SK-N-MC (cell line): Measurements from ENCODE around the gene GREB1L.

Experiments used
- DNase-seq: peaks from one replicate; pipeline ENCODE4 v3.0.0-alpha.2; 2011; ENCODE audit warnings: low read depth, low spot score
- H3K27ac ChIP-seq: fragments of 200-600 bp; sonication (generic); 2 replicates; pipeline ENCODE4 v1.5.1; 2016; ENCODE audit warnings: mixed run types
- H3K36me3 ChIP-seq: fragments of 200-600 bp; sonication (generic); 2 replicates; pipeline ENCODE4 v1.6.1; 2017; ENCODE audit warnings: antibody characterized with exemption, low read length, mixed read lengths; ENCODE audit not compliant: insufficient read depth
- H3K4me3 ChIP-seq: fragments of 200-600 bp; sonication (generic); 2 replicates; pipeline ENCODE4 v1.5.1; 2016
- H3K9ac ChIP-seq: fragments of 200-600 bp; sonication (generic); 2 replicates; pipeline ENCODE4 v1.8.0; 2017; ENCODE audit warnings: mixed run types, mixed read lengths; ENCODE audit not compliant: insufficient read length
- H3K9me3 ChIP-seq: fragments of 200-600 bp; sonication (generic); 2 replicates; pipeline ENCODE4 v1.6.1; 2017; ENCODE audit warnings: low read depth, mild to moderate bottlenecking, antibody characterized with exemption, low read length, moderate library complexity, mixed read lengths
- EZH2 ChIP-seq: fragments of 200-600 bp; sonication (generic); IDR thresholded peaks from one replicate; pipeline ENCODE4 v1.6.1; 2017; ENCODE audit warnings: antibody characterized with exemption
- FOXP2 ChIP-seq: optimal IDR thresholded peaks from 2 replicates; pipeline ENCODE3; 2011; ENCODE audit warnings: mild to moderate bottlenecking, moderate library complexity; ENCODE audit not compliant: insufficient read depth; ENCODE audit errors: extremely low read length, control extremely low read depth
- POLR2AphosphoS5 ChIP-seq: IDR thresholded peaks from 2 replicates; pipeline ENCODE4 v1.6.1; 2012; ENCODE audit warnings: mild to moderate bottlenecking, low read depth, low read length, borderline replicate concordance

GREB1L gene

DNA sequence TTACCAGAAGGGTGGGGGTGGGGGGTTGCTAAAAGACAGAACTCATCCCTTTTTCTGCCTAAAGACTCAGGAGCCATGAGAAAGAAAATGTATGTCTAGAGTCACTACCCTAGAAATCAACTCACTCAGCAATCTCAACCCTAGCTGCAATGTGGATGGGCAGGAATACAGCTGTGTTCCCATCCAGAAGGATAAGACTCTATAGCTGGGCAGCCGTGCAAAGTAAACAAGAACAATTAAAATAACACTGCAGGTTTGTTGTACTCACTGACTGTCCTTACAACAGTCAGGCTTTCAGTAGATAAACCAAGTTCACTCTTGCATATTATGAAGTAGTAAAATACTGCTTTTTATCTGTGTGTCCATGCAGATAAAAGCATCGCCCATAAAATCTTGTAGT lies 284.4 kb downstream of the GREB1L start:
- H3K36me3 ChIP-seq: 0 out of 2 replicates have a peak, but pooled peaks cover 11% of the 10 kb centered on the region

GRCh38 chr18:21534327-21534726 lies 292.3 kb downstream of the GREB1L start:
- no peak for DNase-seq
- Histone ChIP-seq H3K4me3 (no peak overlapping the region), H3K9ac (no peak overlapping the region), H3K36me3 (peaks cover 14% of the 10 kb centered on the region; the same call in 1 of the 2 replicates), H3K27ac (no peak overlapping the region), H3K9me3 (no peaks in the 10 kb centered on the region)
- TF ChIP-seq POLR2AphosphoS5 (no peak), FOXP2 (no peak), EZH2 (no peak)

More for the DNA sequence above, 284.4 kb downstream of the GREB1L start:
- TF ChIP-seq FOXP2: no peak
- TF ChIP-seq EZH2: no peak
- no peak for TF ChIP-seq POLR2AphosphoS5
- Histone ChIP-seq H3K27ac (no peak overlapping the region), H3K9me3 (no peaks in the 10 kb centered on the region), H3K9ac (no peak overlapping the region), H3K4me3 (no peak overlapping the region)
- no peak for DNase-seq

DNA sequence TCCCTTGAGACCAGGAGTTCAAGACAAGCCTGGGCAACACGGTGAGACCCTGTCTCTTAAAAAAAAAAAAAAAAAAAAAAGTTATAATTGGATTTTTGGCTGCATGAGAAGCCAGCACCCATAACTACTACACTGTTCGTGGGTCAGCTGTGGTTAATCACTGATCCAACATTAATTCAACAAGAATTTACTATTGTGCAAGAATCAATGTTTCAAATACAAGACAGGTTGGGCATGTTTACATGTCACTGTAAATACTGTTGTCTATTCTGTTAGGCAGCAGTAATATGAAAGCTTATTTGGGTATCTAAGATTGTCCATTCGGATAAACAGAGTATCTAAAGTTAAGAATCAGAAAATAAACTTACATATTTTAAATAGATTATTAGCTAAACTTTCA lies 296.2 kb downstream of the GREB1L start:
- Histone ChIP-seq H3K27ac (no peak overlapping the region), H3K36me3 (peaks cover 8% of the 10 kb centered on the region; the same call in 1 of the 2 replicates), H3K9ac (no peak overlapping the region), H3K4me3 (no peak overlapping the region), H3K9me3 (no peaks in the 10 kb centered on the region)
- TF ChIP-seq FOXP2 (no peak), EZH2 (no peak)
- no peak for DNase-seq

GRCh38 chr18:21546423-21546822 lies 304.4 kb downstream of the GREB1L start:
- Histone ChIP-seq H3K9me3 (no peaks in the 10 kb centered on the region), H3K27ac (no peak overlapping the region), H3K36me3 (0 out of 2 replicates have a peak, but pooled peaks cover 3% of the 10 kb centered on the region), H3K4me3 (no peak overlapping the region), H3K9ac (no peak overlapping the region)
- TF ChIP-seq FOXP2 (no peak), POLR2AphosphoS5 (no peak), EZH2 (no peak)
- DNase-seq: no peak

GRCh38 chr18:21548647-21549046 lies 306.6 kb downstream of the GREB1L start:
- TF ChIP-seq EZH2 (no peak), FOXP2 (no peak), POLR2AphosphoS5 (no peak)
- Histone ChIP-seq H3K4me3 (no peak overlapping the region), H3K36me3 (peaks cover 3% of the 10 kb centered on the region; the same call in 1 of the 2 replicates), H3K9me3 (no peaks in the 10 kb centered on the region), H3K9ac (no peak overlapping the region), H3K27ac (no peak overlapping the region)
- DNase-seq: no peak

DNA sequence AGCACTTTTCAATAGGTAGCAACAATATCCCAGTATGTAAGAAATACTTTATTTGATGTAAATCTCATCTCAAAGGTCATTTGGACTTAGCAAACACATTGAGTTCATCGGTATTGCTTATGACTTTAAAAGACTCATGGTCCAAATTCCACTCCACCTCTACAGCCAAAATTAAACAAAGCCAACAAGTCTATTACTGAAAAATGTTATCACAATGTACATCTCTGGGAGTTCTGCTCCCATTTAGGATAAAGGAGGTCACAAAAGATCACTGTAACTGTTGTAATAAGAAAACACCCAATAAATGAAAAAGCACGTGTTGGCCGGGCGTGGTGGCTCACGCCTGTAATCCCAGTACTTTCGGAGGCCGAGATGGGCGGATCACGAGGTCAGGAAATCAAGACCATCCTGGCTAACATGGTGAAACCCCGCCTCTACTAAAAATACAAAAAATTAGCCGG lies 308.5 kb downstream of the GREB1L start:
- Histone ChIP-seq H3K4me3 (no peak overlapping the region), H3K36me3 (no peaks in the 10 kb centered on the region; the same call in 1 of the 2 replicates), H3K9ac (no peak overlapping the region), H3K27ac (no peak overlapping the region), H3K9me3 (no peaks in the 10 kb centered on the region)
- no peak for TF ChIP-seq POLR2AphosphoS5
- no peak for DNase-seq

DNA sequence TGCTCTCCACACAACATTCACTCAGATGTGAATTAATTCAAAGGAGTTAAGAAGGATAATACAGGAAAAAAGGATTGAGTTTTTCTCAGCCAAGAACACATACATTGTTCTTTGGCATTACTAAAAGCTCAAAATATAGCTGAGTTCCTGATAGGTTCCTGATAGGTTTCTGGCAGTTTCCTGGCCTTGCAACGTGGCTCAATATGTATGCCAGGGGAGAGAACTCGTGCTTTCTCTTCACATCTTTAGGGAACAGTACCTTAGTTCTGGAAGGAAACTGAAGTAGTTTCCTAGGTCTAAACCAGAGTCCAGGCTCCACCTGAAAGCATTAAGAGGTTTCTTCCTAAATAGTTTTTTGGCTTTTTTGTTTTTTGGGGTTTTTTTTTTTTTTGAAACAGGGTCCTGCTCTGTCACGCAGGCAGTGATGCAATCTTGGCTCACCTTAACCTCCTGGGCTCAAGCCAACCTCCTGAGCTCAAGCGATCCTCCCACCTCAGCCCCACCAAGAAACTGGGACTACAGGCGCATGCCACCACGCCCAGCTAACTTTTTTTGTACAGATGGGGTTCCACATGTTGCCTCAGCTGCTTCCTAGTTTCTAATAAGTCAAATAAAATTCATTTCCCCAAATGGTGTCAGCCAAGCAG lies 315.7 kb downstream of the GREB1L start:
- no peak overlapping the region for H3K27ac ChIP-seq
- H3K36me3 ChIP-seq: peaks cover 20% of the 10 kb centered on the region
- TF ChIP-seq FOXP2 (no peak), POLR2AphosphoS5 (no peak), EZH2 (no peak)
- no peaks in the 10 kb centered on the region for H3K9me3 ChIP-seq
- no peak for DNase-seq
- H3K4me3 ChIP-seq: no peak overlapping the region
- H3K9ac ChIP-seq: no peak overlapping the region

DNA sequence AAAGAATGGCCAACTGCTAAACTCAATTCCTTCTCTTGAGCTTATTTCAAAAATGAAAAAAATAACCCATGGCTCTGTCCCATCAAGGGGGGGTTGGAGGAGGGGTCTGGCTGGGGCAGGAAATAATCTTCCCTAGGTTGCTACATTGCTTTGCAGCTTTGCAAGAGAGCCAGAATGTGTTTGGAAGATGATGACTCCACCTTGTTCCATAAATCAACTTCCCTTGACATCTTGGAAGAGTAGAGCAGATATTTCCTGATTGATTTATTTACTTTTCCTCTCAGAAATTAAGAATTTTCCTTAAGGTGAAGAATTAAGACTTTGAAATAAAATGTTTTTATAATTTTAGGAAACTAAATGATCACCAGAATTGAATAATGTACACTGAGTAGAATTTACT lies 317.2 kb downstream of the GREB1L start:
- no peak overlapping the region for H3K4me3 ChIP-seq
- no peak for TF ChIP-seq FOXP2
- no peak overlapping the region for H3K9ac ChIP-seq
- no peak overlapping the region for H3K27ac ChIP-seq
- peaks cover 33% of the 10 kb centered on the region for H3K36me3 ChIP-seq
- H3K9me3 ChIP-seq: no peaks in the 10 kb centered on the region
- no peak for DNase-seq

DNA sequence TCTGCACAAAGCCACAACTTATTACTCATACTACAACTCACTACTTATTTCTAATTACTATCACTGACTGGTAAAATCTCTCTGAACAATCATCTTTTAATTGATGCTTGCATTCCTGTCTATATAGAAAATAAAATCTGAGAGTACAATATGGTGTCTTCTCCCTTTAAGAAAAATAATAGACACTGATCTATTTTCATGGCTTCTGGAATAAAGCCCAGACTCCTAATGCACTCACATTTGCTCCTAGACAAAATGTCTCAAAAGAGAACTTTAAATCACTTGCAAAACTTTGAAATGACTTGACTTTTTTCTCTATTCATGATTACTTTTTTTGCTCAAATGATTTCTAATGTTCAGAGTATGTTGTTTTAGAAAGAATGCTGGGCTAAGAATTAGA lies 329.7 kb downstream of the GREB1L start:
- no peak for DNase-seq
- Histone ChIP-seq H3K4me3 (no peak overlapping the region), H3K36me3 (peaks cover 48% of the 10 kb centered on the region), H3K9ac (no peak overlapping the region), H3K27ac (no peak overlapping the region), H3K9me3 (no peaks in the 10 kb centered on the region)
- TF ChIP-seq EZH2 (no peak), POLR2AphosphoS5 (no peak), FOXP2 (no peak)
